Hippocampal formation (tissue), 2 donors: ENCODE results near the gene RELN.

Experiments
- DNase-seq, 2 donors: peaks; one replicate each; lab custom pipeline; 2025; lab: John Stamatoyannopoulos, UW

RELN gene

GRCh38 chr7:103686064-103686463 lies 303.4 kb downstream of the RELN start:
- DNase-seq: no peak

DNA sequence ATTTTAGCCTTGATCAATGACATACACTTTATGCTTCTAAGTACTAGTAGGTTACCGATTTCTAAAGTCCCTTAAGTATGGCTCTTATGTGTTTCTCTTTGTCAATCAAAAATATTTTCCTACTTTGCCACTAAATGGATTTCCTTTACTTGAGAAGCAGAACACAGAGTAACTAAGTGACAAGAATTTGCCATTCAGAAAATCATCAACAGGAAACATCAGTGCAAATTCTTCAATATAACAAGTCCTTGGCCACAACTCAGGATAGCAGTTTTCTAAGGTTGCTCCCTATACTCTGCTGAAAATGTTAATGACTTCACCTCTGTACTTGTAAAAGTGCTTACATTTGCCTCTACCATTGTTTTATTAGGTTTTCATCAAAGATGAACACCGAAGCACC lies 303.8 kb downstream of the RELN start:
- no peak for DNase-seq

- DNase-seq: no peak
These were observed 306.1 kb downstream of the RELN start for GRCh38 chr7:103683348-103683747.

GRCh38 chr7:103680161-103681144 lies 309.0 kb downstream of the RELN start:
- DNase-seq: no peak

DNA sequence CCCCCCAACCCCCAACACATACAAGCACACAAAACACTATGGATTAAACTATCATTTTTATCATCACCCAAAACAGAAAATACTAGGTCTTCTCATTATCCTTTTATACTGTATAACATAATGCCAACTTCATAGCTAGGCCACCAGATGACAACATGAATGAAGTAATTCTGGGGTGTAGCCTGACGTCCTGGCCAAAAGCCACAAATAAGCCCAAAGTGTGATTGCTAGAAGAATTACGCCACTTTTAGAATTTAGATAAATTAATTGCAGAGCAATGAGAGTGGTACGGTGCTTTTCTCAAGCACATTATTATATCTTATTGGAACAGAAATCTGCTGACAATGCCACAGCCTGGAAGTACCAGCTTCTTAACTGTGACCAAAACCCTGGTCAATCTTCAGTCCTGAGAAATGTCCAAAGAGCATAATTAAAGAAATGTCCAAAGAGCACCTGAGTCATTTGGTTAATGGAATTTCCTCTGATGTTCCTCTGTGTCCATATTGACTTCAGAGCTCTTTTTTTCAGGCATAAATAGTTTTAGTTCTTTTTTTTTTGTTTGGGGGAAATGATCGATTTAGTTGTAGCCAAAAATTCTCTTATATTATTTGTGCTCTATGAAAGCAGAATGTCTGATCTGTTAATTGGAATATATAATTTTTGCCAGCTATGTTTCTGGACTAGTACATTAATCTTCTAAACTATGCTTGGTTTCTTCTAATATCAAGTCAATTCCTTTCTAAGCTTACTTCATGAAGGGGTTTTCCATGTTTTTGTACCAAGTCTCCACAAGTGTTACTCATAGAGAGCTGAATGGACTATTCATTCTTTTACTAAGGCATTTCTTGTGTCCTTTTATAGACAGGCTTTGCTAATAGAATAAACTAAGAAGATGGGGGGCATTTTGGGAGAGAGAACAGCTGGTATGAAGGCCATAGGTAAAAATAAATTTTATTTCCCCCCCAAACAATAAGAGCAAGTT lies 310.0 kb downstream of the RELN start:
- DNase-seq: no peak

DNA sequence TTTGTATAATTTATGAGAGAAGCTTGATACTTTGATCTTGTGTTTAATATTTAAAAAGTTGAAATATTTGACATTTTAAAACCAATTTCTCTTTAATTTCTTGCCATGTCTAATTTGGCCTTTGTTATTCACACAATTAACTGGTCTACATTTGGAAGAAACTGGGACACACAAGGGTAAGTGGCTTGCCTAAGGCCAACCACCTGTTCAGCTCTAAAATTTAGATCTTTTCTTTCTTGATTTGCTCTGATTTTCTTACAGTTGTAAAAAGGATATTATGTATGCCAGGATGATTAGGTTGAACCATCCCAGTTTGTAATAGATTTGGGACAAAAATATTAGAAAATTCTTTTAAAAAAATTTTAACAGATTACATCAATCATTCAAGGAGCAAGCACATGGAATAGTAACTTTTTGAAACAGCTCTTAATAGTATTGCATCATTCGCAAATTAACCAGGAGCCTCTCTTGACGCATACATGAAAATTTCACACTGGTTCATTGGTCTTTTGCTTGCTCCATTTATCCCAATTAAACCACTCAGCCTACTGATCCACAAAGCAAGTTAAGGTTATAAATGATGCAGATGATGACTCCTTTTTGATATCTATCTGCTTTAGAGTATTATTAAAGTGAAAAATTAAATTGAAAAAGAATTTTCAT lies 321.0 kb downstream of the RELN start:
- DNase-seq: no peak

- no peak for DNase-seq
These were observed 323.1 kb downstream of the RELN start for GRCh38 chr7:103666326-103666725.

DNA sequence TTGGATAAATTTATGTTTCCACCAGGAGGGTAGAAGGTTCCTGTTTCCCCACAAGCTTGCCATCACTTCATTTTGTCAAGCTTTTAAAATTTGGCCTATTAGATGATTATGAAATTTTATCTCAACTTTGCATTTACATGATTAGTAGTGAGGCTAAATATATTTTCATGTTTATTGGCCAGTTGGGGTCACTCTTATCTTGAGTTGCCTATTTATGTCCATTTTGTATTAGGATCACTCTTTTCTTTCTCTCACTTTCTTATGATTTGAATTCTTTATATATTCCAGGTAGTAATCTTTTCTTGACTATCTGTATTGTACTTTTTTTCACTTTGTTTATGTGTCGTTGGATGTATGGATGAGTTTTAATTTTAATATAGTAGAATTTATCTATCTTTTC lies 324.9 kb downstream of the RELN start:
- DNase-seq: no peak

DNA sequence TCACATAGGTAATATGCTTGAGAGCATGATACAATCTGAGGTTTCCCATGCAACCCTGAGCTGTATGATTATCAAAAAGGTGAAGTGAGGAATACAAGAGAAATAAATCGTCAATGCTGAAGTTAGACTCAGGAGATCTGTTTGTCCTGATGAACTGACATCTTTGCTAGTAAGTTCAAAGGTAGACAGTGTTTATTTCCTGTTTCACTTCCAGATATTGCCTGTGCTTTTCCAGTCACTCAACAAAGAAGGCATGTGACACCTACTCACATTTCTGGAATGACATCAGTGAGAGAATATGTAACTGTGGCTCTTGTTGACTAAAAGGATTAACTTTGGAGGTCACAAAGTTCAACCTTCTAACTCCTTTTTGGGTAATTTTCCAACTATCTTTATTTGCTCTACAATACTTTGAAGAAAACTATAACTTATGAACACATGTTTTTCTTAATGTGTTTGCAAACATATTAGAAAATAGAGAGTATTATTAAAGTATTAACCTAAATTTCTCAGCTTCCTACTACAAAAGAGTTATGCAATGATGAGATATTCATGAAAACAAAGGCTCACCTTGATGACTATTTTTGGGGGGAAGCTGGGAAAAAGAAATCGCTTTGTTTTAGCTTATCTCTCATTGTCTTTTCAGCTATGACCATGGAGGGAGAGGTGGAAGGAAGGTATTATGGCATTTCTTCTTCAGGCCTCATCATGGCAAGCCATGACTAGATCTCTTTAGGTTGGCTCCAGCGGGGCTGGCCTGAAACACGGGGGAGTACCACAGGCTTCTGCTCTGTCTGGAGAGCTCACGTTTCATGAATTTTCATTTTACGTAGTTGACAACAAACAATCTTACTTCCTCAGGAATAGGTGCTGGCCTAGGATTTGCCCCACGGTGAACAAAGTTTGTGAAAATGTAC lies 328.7 kb downstream of the RELN start:
- DNase-seq: no peak

DNA sequence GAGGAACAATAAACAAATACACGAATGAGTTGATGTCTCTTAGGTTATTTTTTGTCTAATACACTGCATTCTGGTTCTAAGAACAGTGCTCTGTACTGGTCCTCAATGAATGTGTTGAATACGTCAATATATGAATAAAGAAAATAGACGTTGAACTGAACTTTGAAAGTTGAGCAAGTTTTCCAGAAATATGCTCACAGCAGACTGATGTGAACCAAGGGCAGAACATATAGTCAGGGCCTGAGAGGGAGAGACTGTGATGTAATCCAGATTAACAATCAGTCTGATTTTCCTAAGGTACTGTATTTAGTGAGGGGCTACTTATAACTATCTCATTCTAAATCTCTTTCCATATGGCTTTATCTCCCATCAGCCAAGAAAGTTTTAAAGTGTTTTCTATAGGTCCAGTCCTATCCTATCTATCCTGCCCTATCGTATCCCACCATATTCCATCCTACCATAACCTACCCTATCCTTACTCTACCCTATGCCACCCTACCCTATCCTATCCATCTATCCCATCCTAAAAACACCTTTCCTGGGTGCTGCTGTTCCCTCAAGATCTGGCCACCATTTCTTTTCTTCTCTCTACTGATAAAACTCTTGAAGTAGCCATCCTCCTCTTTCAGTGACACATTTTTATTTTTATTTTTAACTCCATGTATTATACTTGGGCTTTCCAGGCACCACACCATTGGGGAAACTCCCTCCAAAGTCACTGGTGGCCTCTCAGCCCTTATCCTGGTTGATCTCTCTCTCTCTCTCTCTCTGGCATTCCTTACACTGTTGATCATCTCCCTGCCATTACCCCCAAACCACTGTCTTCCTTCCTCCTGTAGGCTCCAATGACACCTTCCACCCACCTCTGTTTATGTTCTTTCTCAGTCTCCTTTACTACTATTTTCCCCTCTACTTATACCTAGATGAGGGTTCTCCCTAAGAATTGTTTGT lies 331.1 kb downstream of the RELN start:
- DNase-seq: no peak

DNA sequence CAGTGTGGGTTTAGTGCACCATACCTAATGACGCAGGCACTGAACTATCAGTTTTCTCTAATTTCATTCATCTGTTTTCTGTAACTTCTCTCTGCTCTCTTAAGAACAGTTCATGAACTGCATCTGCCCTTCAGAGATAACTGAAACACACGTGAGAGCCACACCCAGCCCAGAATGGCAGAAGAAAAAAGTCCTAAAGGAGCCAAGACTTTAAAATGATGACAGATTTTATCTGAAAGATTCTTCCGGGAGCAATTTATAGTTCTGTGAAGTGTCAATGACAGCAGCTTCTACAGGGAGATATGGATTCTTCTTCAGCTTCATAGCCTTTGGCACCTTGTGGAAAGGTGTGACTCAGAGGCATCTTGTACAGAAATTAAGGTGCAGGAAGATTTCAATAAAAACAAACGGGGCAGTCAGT lies 332.0 kb downstream of the RELN start:
- no peak for DNase-seq

DNA sequence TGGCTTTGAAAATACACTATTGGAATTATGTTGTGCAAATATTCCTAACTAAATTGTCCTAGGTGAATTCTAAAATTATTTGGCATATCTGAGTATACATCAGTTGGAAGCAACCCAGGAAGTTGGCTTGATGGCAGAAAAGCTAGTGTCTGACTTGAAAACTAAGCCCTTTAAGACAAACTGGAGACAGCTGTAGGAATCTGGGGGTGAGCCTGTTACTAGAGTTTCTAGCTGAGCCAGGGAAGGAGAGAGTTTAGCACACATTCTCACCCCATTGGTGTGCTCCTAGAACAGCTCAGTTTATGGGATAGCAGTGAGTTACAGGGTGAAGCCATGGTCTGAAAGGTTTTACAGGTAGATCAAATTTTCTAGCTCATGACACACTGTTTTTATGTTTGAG lies 333.2 kb downstream of the RELN start:
- DNase-seq: no peak

- DNase-seq: no peak
These were observed 337.7 kb downstream of the RELN start for GRCh38 chr7:103651593-103652377.

GRCh38 chr7:103649052-103649451 lies 340.4 kb downstream of the RELN start:
- DNase-seq: no peak

GRCh38 chr7:103648135-103648534 lies 341.3 kb downstream of the RELN start:
- DNase-seq: no peak

- DNase-seq: no peak
These were observed 345.1 kb downstream of the RELN start for GRCh38 chr7:103644319-103644718.

DNA sequence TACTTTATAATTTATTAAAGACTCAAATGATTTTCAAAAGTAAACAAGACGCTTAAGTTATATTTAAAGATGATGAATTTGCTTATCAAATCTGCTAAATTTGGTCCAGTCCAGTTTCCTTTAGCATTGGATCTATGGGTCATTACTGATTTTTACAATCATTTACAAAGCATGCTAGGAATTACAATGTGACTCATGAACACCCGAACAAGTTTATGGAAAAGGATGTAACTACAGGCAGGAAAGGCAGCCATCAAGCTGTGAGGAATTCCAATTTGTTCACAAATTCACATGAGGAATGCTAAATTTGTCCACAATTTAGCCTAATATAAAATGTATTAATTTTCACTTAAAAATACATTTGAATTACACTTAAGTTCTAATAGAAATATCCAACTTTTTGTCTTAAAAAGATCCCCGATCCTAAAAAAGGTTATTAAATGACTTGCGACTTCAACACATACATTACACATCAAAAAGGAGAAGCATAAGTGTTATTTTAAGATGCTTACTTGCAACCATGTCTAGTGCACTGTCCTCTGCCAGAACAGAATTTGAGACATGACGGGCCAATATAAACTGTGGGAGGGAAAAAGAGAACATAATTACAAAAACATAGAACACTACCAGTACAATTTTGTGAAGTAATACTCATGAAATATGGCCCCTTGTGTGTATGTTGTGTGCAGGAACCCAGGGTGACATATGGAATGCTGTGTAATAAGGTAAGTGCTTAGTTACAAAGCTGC lies 349.3 kb downstream of the RELN start:
- no peak for DNase-seq

DNA sequence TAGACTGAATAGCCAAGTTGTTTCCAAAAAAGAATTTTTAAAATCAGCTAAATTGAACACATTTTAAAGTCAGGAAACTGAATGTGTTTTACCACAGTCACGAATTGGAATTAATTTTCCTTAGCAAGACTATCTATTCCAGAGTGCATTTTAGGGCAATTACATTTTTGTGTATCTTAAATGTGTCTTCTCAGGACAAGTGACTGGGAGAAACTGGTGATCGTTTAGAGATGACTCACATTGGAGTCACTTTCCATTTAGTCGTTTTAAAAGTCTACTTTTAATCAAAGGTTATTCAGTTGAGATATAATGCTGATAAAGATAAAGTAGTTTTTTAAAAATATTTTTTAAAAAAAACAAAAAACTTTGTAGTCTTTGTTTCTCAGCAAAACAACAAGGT lies 351.7 kb downstream of the RELN start:
- no peak for DNase-seq
